DMS53 treated with DMSO at 0.1 percent for 48 hours (cell line): ENCODE data around the gene GPR176.
A peak's percentile ranks its signal among the peaks of the same experiment; 100 is the strongest.

Experiments used
- DNase-seq: peaks from one replicate; lab custom pipeline; 2025; ENCODE audit not compliant: unreplicated experiment; lab: John Stamatoyannopoulos, UW

Gene GPR176

GRCh38 chr15:39785841-39786240 is 134.2 kb downstream of the GPR176 start:
- DNase-seq, result no peak

GRCh38 chr15:39785139-39785538 is 134.9 kb downstream of the GPR176 start:
- peak; percentile 0 for DNase-seq

GRCh38 chr15:39784638-39785037 is 135.4 kb downstream of the GPR176 start:
- no peak for DNase-seq

- peak; percentile 2 for DNase-seq
Measured at GRCh38 chr15:39784125-39784524, 135.9 kb downstream of the GPR176 start.

- no peak for DNase-seq
Measured at GRCh38 chr15:39783244-39783820, 136.7 kb downstream of the GPR176 start.

- DNase-seq, result peak; percentile 70
Measured at GRCh38 chr15:39782441-39783138, 137.5 kb downstream of the GPR176 start, which contains the start of gene FSIP1. Gene FSIP1 (minus strand): TSS chr15:39782841. CDS start chr15:39776524, 6,317 bp downstream.

GRCh38 chr15:39781967-39782302 is 138.1 kb downstream of the GPR176 start:
- DNase-seq, result no peak

- no peak for DNase-seq
Measured at GRCh38 chr15:39781147-39781966, 138.7 kb downstream of the GPR176 start.

GRCh38 chr15:39778021-39778420 is 142.0 kb downstream of the GPR176 start:
- no peak for DNase-seq

GRCh38 chr15:39777496-39777895 is 142.6 kb downstream of the GPR176 start:
- no peak for DNase-seq

- DNase-seq, result no peak
Measured at GRCh38 chr15:39776068-39776467, 144.0 kb downstream of the GPR176 start.

- no peak for DNase-seq
Measured at GRCh38 chr15:39774688-39775267, 145.3 kb downstream of the GPR176 start.

GRCh38 chr15:39770748-39771689 is 149.0 kb downstream of the GPR176 start:
- DNase-seq, result no peak

- DNase-seq, result no peak
Measured at GRCh38 chr15:39767921-39768320, 152.1 kb downstream of the GPR176 start.

- no peak for DNase-seq
Measured at GRCh38 chr15:39761006-39761405, 159.1 kb downstream of the GPR176 start.

- DNase-seq, result peak; percentile 61
Measured at GRCh38 chr15:39756806-39757522, 163.1 kb downstream of the GPR176 start.

- DNase-seq, result no peak
Measured at GRCh38 chr15:39752991-39753390, 167.1 kb downstream of the GPR176 start.

- DNase-seq, result no peak
Measured at GRCh38 chr15:39752246-39752645, 167.8 kb downstream of the GPR176 start.
